Measurements from ENCODE around the gene PHPT1. TPM values are rescaled to one million over a fixed set of nuclear protein-coding genes. Genes with fewer than 3 reads are reported as not detected.
A peak's percentile ranks its signal among the peaks of the same experiment; 100 is the strongest.
"Not testable (repeated sequence)": the region's sequence is repeated elsewhere in the genome, so short reads cannot be mapped to it uniquely, and the experiment has no call there.

The PHPT1 gene
- total and polyA plus RNA-seq, 2 of the 13 experiments (the other 11 are each of a cell fraction or from before 2014, with no cell fraction given) = 189 to 192 TPM

- TF ChIP-seq POLR2G (IDR thresholded peaks at IDR 0.05; ENCODE audit: low read depth, low read length) (peak; percentile 68), ZBTB42 (CRISPR knock-in tag; IDR thresholded peaks at IDR 0.05) (0 out of 2 replicates have a peak, but pooled peaks have one; percentile 24), E2F2 (CRISPR knock-in tag; IDR thresholded peaks at IDR 0.05; ENCODE audit: borderline replicate concordance) (0 out of 2 replicates have a peak, but pooled peaks have one; percentile 39), ARHGAP35 (CRISPR knock-in tag; IDR thresholded peaks at IDR 0.05; ENCODE audit: borderline replicate concordance) (peak; percentile 25; the same call in 1 of the 2 replicates), TFE3 (CRISPR knock-in tag; IDR thresholded peaks at IDR 0.05) (peak; percentile 48; the same call in 1 of the 2 replicates), PHF8 (CRISPR knock-in tag; IDR thresholded peaks at IDR 0.05) (peak; percentile 36), ZFY (CRISPR knock-in tag; IDR thresholded peaks at IDR 0.05) (peak; percentile 60), ZNF142 (CRISPR knock-in tag; IDR thresholded peaks at IDR 0.05) (peak; percentile 57; the same call in 1 of the 2 replicates), GTF3A (CRISPR knock-in tag; conservative IDR thresholded peaks at IDR 0.05) (0 out of 2 replicates have a peak, but pooled peaks have one; percentile 78), ZMYM4 (CRISPR knock-in tag; IDR thresholded peaks at IDR 0.05) (0 out of 2 replicates have a peak, but pooled peaks have one; percentile 46), GATAD2A (CRISPR knock-in tag; IDR thresholded peaks at IDR 0.05) (peak; percentile 19; the same call in 1 of the 2 replicates), ZFP90 (CRISPR knock-in tag; IDR thresholded peaks at IDR 0.05; ENCODE audit: borderline replicate concordance) (peak; percentile 76), FOXK1 (CRISPR knock-in tag; IDR thresholded peaks at IDR 0.05; ENCODE audit: borderline replicate concordance, low read depth) (0 out of 2 replicates have a peak, but pooled peaks have one; percentile 13), RXRA (CRISPR knock-in tag; IDR thresholded peaks at IDR 0.05) (0 out of 2 replicates have a peak, but pooled peaks have one; percentile 21), TAF1 (CRISPR knock-in tag; IDR thresholded peaks at IDR 0.05) (peak; percentile 30; the same call in 1 of the 2 replicates), HNRNPLL (IDR thresholded peaks at IDR 0.05; ENCODE audit: low read depth, low read length, poor library complexity, severe bottlenecking) (peak; percentile 45), NONO (CRISPR knock-in tag; conservative IDR thresholded peaks at IDR 0.05) (peak; percentile 81), ZNF749 (CRISPR knock-in tag; IDR thresholded peaks at IDR 0.05; ENCODE audit: borderline replicate concordance) (0 out of 2 replicates have a peak, but pooled peaks have one; percentile 31), NFKB2 (CRISPR knock-in tag; IDR thresholded peaks at IDR 0.05; ENCODE audit: borderline replicate concordance) (0 out of 2 replicates have a peak, but pooled peaks have one; percentile 16), LCORL (CRISPR knock-in tag; IDR thresholded peaks at IDR 0.05) (peak; percentile 18; the same call in 1 of the 2 replicates)
- not testable (repeated sequence) for TF ChIP-seq NONO, LCORL (IDR thresholded peaks at IDR 0.05)
Observed at GRCh38 chr9:136842380-136842948, 6.7 kb upstream of the PHPT1 start, which contains the start of gene AJM1 (continued).

Data from HepG2 (cell line).